Caco-2 (cell line): ENCODE measurements around the gene SMYD3. TPM values are rescaled to one million over a fixed set of nuclear protein-coding genes. Genes with fewer than 3 reads are reported as not detected.

Experiments
- BruUV-seq: library from RNA; stranded (reverse); fragments of 400-500 nt; replicated peaks from 2 replicates; lab custom pipeline; 2021; lab: Mats Ljungman, UMichigan
- CTCF ChIA-PET: fragments of 300-600 bp; sonication (Branson Sonifier 250); formaldehyde crosslinking; loops from one replicate; lab custom pipeline; 2022; ENCODE audit warnings: antibody characterized with exemption; lab: Charles Lee
- POLR2A ChIA-PET: fragments of 300-600 bp; sonication (Branson Sonifier 250); formaldehyde crosslinking; loops from one replicate; lab custom pipeline; 2022; ENCODE audit warnings: antibody characterized with exemption; lab: Charles Lee
- DNase-seq, 2 experiments: peaks; one replicate each; pipeline versions ENCODE4 v3.0.0 to v3.0.0-alpha.2; 2020 to 2022
- H3K27me3 ChIP-seq: replicated peaks from 2 replicates; pipeline ENCODE4 v1.6.0; 2011; ENCODE audit warnings: low read length; ENCODE audit not compliant: control insufficient read depth, insufficient read depth
- H3K36me3 ChIP-seq: 2 replicates; pipeline ENCODE4 v1.5.1; 2011; ENCODE audit warnings: low read length; ENCODE audit not compliant: control insufficient read depth, insufficient read depth
- H3K4me1 ChIP-seq: fragments of 250-450 bp; sonication (Bioruptor Pico); 2 replicates; pipeline ENCODE4 v1.5.1; 2020; ENCODE audit warnings: mild to moderate bottlenecking
- H3K4me3 ChIP-seq: 2 replicates; pipeline ENCODE4 v1.5.1; 2011; ENCODE audit warnings: low read depth, mild to moderate bottlenecking, control low read depth, low read length
- H3K9me3 ChIP-seq: fragments of 250-450 bp; sonication (Bioruptor Pico); 2 replicates; pipeline ENCODE4 v1.5.1; 2020; ENCODE audit warnings: mild to moderate bottlenecking, moderate library complexity
- H3K27ac Mint-ChIP-seq: one replicate; pipeline ENCODE4 v1.8.0; 2022; ENCODE audit warnings: mixed read lengths; ENCODE audit not compliant: unreplicated experiment
- H3K27me3 Mint-ChIP-seq: one replicate; pipeline ENCODE4 v1.8.0; 2022; ENCODE audit warnings: mixed read lengths; ENCODE audit not compliant: insufficient read depth, unreplicated experiment
- H3K36me3 Mint-ChIP-seq: one replicate; pipeline ENCODE4 v1.8.0; 2022; ENCODE audit warnings: mild to moderate bottlenecking, mixed read lengths; ENCODE audit not compliant: insufficient read depth, unreplicated experiment
- H3K4me1 Mint-ChIP-seq: one replicate; pipeline ENCODE4 v1.8.0; 2022; ENCODE audit warnings: low read depth, mixed read lengths; ENCODE audit not compliant: unreplicated experiment
- H3K4me3 Mint-ChIP-seq: one replicate; pipeline ENCODE4 v1.8.0; 2022; ENCODE audit warnings: mild to moderate bottlenecking, moderate library complexity, mixed read lengths; ENCODE audit not compliant: unreplicated experiment
- H3K9me3 Mint-ChIP-seq: one replicate; pipeline ENCODE4 v1.8.0; 2022; ENCODE audit warnings: mixed read lengths; ENCODE audit not compliant: unreplicated experiment
- intact Hi-C: fragments of 100-400 bp; cut with micrococcal nuclease; formaldehyde crosslinking; loops from one replicate; pipeline ENCODE4 v1.10.0; 2022; ENCODE audit not compliant: unreplicated experiment
- total RNA-seq: library from RNA; stranded (reverse); gene quantifications from 2 replicates; pipeline ENCODE4 v1.2.3, GENCODE V29; 2022
- TF ChIP-seq, protein P1 (sequence below), 2 experiments: fragments of 200-600 bp in 1 of 2; IDR thresholded peaks; 1 replicate in 1 of 2; 2 replicates in 1 of 2; pipeline versions ENCODE4 v1.5.1 to v1.8.0; 2011 to 2022; ENCODE audit warnings: antibody characterized with exemption in 1 of 2, control low read depth in 1 of 2, inconsistent platforms in 1 of 2, low read depth in 1 of 2, low read length in 1 of 2, mild to moderate bottlenecking in 1 of 2, moderate library complexity in 1 of 2; ENCODE audit not compliant: insufficient read depth in 1 of 2, severe bottlenecking in 1 of 2, unreplicated experiment in 1 of 2

SMYD3 gene
- total RNA-seq, 1 experiment from 2014 or later, result 33.0 TPM

DNA sequence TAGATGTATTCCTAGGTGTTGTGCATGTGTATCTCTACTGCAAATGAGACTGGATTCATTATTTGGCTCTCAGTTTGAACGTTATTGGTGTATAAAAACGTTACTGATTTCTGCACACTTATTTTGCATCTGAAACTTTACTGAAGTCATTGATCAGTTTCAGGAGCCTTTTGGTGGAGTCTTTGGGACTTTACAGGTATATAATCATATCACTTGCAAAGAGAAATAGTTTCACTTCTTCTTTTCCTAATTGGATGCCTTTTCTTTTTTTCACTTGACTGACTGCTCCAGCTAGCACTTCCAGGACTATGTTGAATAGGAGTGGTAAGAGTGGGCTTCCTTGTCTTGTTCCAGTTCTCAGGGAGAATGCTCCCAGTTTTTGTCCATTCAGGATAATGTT is 252.2 kb downstream of the SMYD3 start:
- Mint-ChIP-seq H3K27ac (no peak overlapping the region), H3K4me3 (no peak overlapping the region), H3K9me3 (peaks cover 13% of the 10 kb centered on the region), H3K27me3 (no peaks in the 10 kb centered on the region), H3K36me3 (no peaks in the 10 kb centered on the region), H3K4me1 (no peaks in the 10 kb centered on the region)
- Histone ChIP-seq H3K36me3 (no peaks in the 10 kb centered on the region), H3K4me3 (no peak overlapping the region), H3K9me3 (no peaks in the 10 kb centered on the region), H3K4me1 (no peaks in the 10 kb centered on the region), H3K27me3 (no peaks in the 10 kb centered on the region)
- ChIA-PET CTCF (no interaction called here), POLR2A (no interaction called here)
- TF ChIP-seq, protein P1, sequence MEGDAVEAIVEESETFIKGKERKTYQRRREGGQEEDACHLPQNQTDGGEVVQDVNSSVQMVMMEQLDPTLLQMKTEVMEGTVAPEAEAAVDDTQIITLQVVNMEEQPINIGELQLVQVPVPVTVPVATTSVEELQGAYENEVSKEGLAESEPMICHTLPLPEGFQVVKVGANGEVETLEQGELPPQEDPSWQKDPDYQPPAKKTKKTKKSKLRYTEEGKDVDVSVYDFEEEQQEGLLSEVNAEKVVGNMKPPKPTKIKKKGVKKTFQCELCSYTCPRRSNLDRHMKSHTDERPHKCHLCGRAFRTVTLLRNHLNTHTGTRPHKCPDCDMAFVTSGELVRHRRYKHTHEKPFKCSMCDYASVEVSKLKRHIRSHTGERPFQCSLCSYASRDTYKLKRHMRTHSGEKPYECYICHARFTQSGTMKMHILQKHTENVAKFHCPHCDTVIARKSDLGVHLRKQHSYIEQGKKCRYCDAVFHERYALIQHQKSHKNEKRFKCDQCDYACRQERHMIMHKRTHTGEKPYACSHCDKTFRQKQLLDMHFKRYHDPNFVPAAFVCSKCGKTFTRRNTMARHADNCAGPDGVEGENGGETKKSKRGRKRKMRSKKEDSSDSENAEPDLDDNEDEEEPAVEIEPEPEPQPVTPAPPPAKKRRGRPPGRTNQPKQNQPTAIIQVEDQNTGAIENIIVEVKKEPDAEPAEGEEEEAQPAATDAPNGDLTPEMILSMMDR (IDR thresholded peaks at IDR 0.05; ENCODE audit: insufficient read depth in 1 of 2, low read depth in 1 of 2, low read length in 1 of 2, severe bottlenecking in 1 of 2, unreplicated experiment in 1 of 2), result no peak
- intact Hi-C loops, result no loop called here
- no peak for DNase-seq
- BruUV-seq, result no TSS peak

DNA sequence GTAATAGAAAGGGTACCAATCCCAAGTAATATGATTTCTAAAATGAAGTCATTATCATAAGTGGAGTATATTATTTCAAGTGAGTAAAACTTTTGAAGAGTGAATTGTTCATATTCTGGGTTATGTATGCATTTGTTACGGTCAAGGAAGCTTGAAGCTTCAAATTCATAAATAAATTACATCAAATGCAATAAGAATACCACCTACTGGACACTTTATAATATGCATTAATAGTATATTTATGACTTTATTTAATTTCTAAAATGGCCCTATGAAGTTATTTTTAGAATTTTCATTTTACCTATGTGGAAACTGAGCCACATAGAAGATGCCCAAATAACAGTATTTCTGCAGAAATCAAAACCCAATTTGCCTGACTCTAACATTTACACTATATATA is 260.6 kb downstream of the SMYD3 start:
- POLR2A ChIA-PET, result no interaction called here
- Histone ChIP-seq H3K4me1 (no peaks in the 10 kb centered on the region), H3K4me3 (no peak overlapping the region), H3K36me3 (no peaks in the 10 kb centered on the region), H3K9me3 (no peaks in the 10 kb centered on the region; the same call in 1 of the 2 replicates), H3K27me3 (no peaks in the 10 kb centered on the region)
- Mint-ChIP-seq H3K36me3 (no peaks in the 10 kb centered on the region), H3K27me3 (no peaks in the 10 kb centered on the region), H3K9me3 (no peaks in the 10 kb centered on the region), H3K27ac (no peak overlapping the region), H3K4me1 (no peaks in the 10 kb centered on the region), H3K4me3 (no peak overlapping the region)
- CTCF ChIA-PET, result no interaction called here
- no peak for DNase-seq
- TF ChIP-seq, protein P1 (IDR thresholded peaks at IDR 0.05; ENCODE audit: insufficient read depth in 1 of 2, low read depth in 1 of 2, low read length in 1 of 2, severe bottlenecking in 1 of 2, unreplicated experiment in 1 of 2), result no peak
- intact Hi-C loops, result no loop called here
- no TSS peak for BruUV-seq

DNA sequence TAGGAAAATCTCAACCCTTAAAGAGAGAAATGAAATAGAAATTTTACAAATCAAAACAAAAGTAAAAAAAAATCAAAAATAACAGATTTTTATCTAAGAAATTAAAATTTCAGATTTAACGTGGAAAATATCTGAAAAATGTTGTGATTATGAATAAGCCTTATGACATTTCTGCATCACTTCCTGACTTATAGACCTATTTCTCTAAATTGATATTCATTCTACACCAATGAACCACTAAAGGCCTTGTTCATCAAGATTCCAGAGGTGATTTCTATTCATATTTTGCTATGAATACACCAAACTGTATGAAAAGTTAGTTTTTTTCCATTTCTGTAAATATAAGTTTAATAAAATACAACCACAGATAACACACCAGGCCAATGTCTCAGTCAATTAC is 261.5 kb downstream of the SMYD3 start:
- ChIA-PET POLR2A (no interaction called here), CTCF (no interaction called here)
- no peaks in the 10 kb centered on the region for H3K4me1 ChIP-seq
- intact Hi-C loops, result no loop called here
- H3K4me3 ChIP-seq, result no peak overlapping the region
- DNase-seq, result no peak
- no peaks in the 10 kb centered on the region for H3K27me3 Mint-ChIP-seq
- H3K36me3 ChIP-seq, result no peaks in the 10 kb centered on the region
- no peaks in the 10 kb centered on the region for H3K36me3 Mint-ChIP-seq
- TF ChIP-seq, protein P1 (IDR thresholded peaks at IDR 0.05; ENCODE audit: insufficient read depth in 1 of 2, low read depth in 1 of 2, low read length in 1 of 2, severe bottlenecking in 1 of 2, unreplicated experiment in 1 of 2), result no peak
- H3K9me3 Mint-ChIP-seq, result no peaks in the 10 kb centered on the region
- no peak overlapping the region for H3K27ac Mint-ChIP-seq
- H3K27me3 ChIP-seq, result no peaks in the 10 kb centered on the region
- H3K9me3 ChIP-seq, result no peaks in the 10 kb centered on the region; the same call in 1 of the 2 replicates
- no peaks in the 10 kb centered on the region for H3K4me1 Mint-ChIP-seq
- no peak overlapping the region for H3K4me3 Mint-ChIP-seq
- BruUV-seq, result no TSS peak
